Testis (tissue), 5 donors: ENCODE results near the gene HSD17B11. TPM values are rescaled to one million over a fixed set of nuclear protein-coding genes. Genes with fewer than 3 reads are reported as not detected.

Experiments
- DNase-seq: peaks from one replicate; pipeline ENCODE4 v3.0.0-alpha.2; 2019
- H3K27ac ChIP-seq, 2 donors: fragments of 200-600 bp; sonication (generic); one replicate each; pipeline ENCODE4 v1.5.1; 2019
- H3K27me3 ChIP-seq: fragments of 200-600 bp; sonication (generic); one replicate; pipeline ENCODE4 v1.5.1; 2019
- H3K36me3 ChIP-seq: fragments of 200-600 bp; sonication (generic); one replicate; pipeline ENCODE4 v1.5.1; 2017; ENCODE audit warnings: low read depth; ENCODE audit errors: missing control alignments
- H3K4me1 ChIP-seq: fragments of 200-600 bp; sonication (generic); one replicate; pipeline ENCODE4 v1.5.1; 2019
- H3K4me3 ChIP-seq, 2 donors: fragments of 200-600 bp; sonication (generic); one replicate each; pipeline ENCODE4 v1.5.1; 2017 to 2019
- H3K9me3 ChIP-seq: fragments of 200-600 bp; sonication (generic); one replicate; pipeline ENCODE4 v1.5.1; 2017
- POLR2A ChIP-seq: fragments of 450-650 bp; IDR thresholded peaks from one replicate; pipeline ENCODE4 v1.6.1; 2017; ENCODE audit warnings: antibody characterized with exemption, mild to moderate bottlenecking, moderate library complexity
- WGBS, 2 donors: methylation state at CpG; one replicate each; pipeline ENCODE4 v1.1.5; 2018; 5-methylcytosine and 5-hydroxymethylcytosine counted together
- intact Hi-C: fragments of 100-400 bp; cut with DNase I; formaldehyde crosslinking; loops from one replicate; pipeline ENCODE4 v1.15.1; 2023; ENCODE audit warnings: low total_unique reads
- long read RNA-seq, 2 donors: transcript quantifications; one replicate each; lab custom pipeline, GENCODE V29; 2026
- polyA plus RNA-seq: library from polyadenylated mRNA; stranded (reverse); fragments of 350-450 nt; fragmentation: Illumina TruSeq; extraction: RNeasy Lipid Tissue Mini Kit (QIAGEN cat#74804); gene quantifications from one replicate; pipeline ENCODE4 v1.2.3, GENCODE V29; 2014; ENCODE audit warnings: low read depth, low replicate concordance; ENCODE audit not compliant: insufficient read depth
- total RNA-seq, 2 donors: library from RNA; depleted of rRNA; stranded (reverse); fragments of >200 nt; gene quantifications; one replicate each; pipeline ENCODE4 v1.2.3, GENCODE V29; 2016
- TF ChIP-seq, protein P1 (sequence below), 3 experiments: fragments of 450-650 bp in 2 of 3; fragments of 200-600 bp in 1 of 3; sonication (generic) in 1 of 3; IDR thresholded peaks; one replicate each; pipeline ENCODE4 v1.5.1; 2016 to 2019; ENCODE audit warnings: antibody characterized with exemption in 3 of 3, mild to moderate bottlenecking in 2 of 3, moderate library complexity in 1 of 3

The HSD17B11 gene, protein sequence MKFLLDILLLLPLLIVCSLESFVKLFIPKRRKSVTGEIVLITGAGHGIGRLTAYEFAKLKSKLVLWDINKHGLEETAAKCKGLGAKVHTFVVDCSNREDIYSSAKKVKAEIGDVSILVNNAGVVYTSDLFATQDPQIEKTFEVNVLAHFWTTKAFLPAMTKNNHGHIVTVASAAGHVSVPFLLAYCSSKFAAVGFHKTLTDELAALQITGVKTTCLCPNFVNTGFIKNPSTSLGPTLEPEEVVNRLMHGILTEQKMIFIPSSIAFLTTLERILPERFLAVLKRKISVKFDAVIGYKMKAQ
- total RNA-seq (10 to 100 TPM; 22.7 to 24.2 TPM), polyA plus RNA-seq (21.3 TPM)
- long read RNA-seq, donor 1, transcript HSD17B11-201 (7 exons, 1,885 nt): major isoform, 88 of 91 reads
- long read RNA-seq, donor 1, partial matches to known transcripts: 0 of 91 reads
- long read RNA-seq, donor 1, other reads (novel, unspliced or antisense): 0 of 91 reads
- long read RNA-seq, donor 2, transcript HSD17B11-201 (7 exons, 1,885 nt): major isoform, 38 of 39 reads
- long read RNA-seq, donor 2, partial matches to known transcripts: 0 of 39 reads
- long read RNA-seq, donor 2, other reads (novel, unspliced or antisense): 0 of 39 reads

DNA sequence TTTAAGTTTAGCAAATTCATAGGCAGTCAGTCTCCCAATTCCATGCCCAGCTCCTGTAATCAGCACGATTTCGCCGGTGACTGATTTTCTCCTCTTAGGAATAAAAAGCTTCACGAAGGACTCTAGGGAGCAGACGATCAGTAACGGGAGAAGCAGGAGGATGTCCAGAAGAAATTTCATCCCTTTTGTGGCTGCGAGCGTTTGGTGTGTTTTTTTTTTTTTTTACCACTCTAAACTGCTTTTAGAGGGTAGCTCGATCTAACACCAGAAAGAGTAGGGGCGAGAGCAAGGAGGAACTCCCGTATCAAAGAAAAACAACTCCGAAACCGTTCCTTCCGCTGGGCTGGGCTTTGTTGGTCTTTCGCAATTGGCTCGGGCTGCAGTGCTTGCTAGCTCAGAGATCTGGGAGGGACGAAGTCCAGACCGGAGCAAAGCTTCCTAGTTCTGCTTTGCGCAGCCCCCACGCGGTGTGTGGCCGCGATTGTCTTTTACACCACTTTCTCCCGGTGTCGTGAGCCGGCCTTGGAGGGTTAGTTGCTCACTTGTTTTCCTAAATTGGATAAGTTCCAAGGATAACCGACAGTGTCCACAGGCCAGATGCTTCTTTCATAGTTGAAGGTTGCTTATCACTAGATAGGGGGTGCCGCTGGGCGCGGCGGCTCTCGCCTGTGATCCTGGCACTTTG lies at the start of gene HSD17B11:
Gene HSD17B11 (minus strand): TSS at position 298 of the 685 bp plus-strand sequence. CDS start 118 bp downstream, at position 180.
- intact Hi-C loops: no loop called here
- Histone ChIP-seq H3K27me3 (no peaks in the 10 kb centered on the region), H3K36me3 (no peaks in the 10 kb centered on the region), H3K9me3 (no peaks in the 10 kb centered on the region), H3K27ac (peak within 1 kb of the TSS; percentile 90 to 92), H3K4me3 (peak within 1 kb of the TSS; percentile 67 to 72), H3K4me1 (no peaks in the 10 kb centered on the region)
- TF ChIP-seq, protein P1, sequence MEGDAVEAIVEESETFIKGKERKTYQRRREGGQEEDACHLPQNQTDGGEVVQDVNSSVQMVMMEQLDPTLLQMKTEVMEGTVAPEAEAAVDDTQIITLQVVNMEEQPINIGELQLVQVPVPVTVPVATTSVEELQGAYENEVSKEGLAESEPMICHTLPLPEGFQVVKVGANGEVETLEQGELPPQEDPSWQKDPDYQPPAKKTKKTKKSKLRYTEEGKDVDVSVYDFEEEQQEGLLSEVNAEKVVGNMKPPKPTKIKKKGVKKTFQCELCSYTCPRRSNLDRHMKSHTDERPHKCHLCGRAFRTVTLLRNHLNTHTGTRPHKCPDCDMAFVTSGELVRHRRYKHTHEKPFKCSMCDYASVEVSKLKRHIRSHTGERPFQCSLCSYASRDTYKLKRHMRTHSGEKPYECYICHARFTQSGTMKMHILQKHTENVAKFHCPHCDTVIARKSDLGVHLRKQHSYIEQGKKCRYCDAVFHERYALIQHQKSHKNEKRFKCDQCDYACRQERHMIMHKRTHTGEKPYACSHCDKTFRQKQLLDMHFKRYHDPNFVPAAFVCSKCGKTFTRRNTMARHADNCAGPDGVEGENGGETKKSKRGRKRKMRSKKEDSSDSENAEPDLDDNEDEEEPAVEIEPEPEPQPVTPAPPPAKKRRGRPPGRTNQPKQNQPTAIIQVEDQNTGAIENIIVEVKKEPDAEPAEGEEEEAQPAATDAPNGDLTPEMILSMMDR (IDR thresholded peaks at IDR 0.05): peak in 2 of 3 experiments; percentile 34 to 42
- TF ChIP-seq POLR2A: no peak
- peak; percentile 95 for DNase-seq
- 0 to 1% methylated on average over 21 to 32 of the region's 32 CpGs for WGBS, 2 donors

DNA sequence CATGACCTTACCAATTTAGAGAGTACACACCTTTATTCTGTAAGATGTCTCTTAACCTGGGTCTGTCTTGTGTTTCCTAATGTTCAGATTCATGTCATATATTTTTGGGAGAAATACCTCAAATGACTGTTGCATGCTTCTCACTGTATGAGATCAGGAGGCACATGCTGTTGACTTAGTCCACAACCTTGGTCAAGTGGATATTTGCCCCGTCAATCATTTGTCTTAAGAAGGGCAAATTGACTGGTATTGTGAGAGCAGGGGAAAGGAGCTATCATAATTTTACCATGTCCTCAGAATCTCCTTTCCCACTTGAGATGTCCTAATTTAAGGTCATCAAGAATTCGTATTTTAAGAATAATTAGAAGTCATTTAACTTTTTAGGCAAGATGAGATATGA lies 42.4 kb upstream of the HSD17B11 start:
- H3K27ac ChIP-seq: no peak overlapping the region
- no peaks in the 10 kb centered on the region for H3K4me1 ChIP-seq
- 87 to 88% methylated on average over 2 of the region's 2 CpGs for WGBS, 2 donors
- H3K9me3 ChIP-seq: no peaks in the 10 kb centered on the region
- DNase-seq: no peak
- intact Hi-C loops: no loop called here
- TF ChIP-seq, protein P1 (IDR thresholded peaks at IDR 0.05): no peak
- no peak for TF ChIP-seq POLR2A
- no peak overlapping the region for H3K4me3 ChIP-seq
- no peaks in the 10 kb centered on the region for H3K36me3 ChIP-seq
- no peaks in the 10 kb centered on the region for H3K27me3 ChIP-seq

DNA sequence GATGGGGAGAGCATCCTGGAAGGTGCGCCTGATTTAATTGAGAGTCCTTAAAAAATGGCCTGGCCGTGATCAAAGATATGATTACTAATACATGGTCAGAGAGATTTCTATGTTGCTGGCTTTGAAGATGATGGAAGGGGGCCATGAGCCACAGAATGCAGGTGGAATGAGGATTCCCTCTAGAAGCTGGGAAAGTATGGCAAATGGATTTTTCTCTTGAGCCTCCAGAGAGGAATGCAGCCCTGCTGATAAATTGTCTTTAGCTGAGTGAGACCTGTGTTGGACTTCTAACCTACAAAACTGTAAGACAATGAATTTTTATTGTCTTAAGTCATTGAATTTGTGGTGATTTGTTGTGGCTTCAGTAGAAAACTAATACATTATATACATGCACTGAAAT lies 39.0 kb upstream of the HSD17B11 start:
- 80% methylated on average over 2 of the region's 2 CpGs for WGBS, 2 donors
- no peaks in the 10 kb centered on the region for H3K27me3 ChIP-seq
- H3K4me1 ChIP-seq: no peaks in the 10 kb centered on the region
- no peak for TF ChIP-seq POLR2A
- TF ChIP-seq, protein P1 (IDR thresholded peaks at IDR 0.05): no peak
- no peak overlapping the region for H3K27ac ChIP-seq
- DNase-seq: no peak
- H3K9me3 ChIP-seq: no peaks in the 10 kb centered on the region
- H3K36me3 ChIP-seq: no peaks in the 10 kb centered on the region
- H3K4me3 ChIP-seq: no peak overlapping the region
- intact Hi-C loops: no loop called here

DNA sequence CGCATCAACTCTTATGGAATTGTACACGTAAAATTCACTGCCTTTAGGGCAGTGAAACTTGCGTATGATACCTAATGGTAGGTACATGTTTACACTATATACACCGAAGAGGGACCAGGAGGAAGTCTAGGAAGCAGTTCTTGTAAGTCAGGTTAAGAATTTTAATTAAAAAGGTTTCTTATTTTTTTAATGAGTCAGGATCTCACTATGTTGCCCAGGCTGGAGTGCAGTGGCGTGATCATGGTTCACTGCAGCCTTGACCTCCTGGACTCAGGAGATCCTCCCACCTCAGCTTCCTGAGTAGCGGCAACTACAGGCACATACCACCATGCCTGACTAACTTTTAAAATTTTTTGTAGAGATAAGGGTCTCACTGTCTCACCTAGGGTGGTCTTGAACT lies 38.0 kb upstream of the HSD17B11 start:
- H3K27me3 ChIP-seq: no peaks in the 10 kb centered on the region
- intact Hi-C loops: no loop called here
- WGBS, 2 donors: 90 to 91% methylated on average over 6 of the region's 6 CpGs

More for the DNA sequence above, 38.0 kb upstream of the HSD17B11 start:
- H3K36me3 ChIP-seq: no peaks in the 10 kb centered on the region
- H3K9me3 ChIP-seq: no peaks in the 10 kb centered on the region
- TF ChIP-seq, protein P1 (IDR thresholded peaks at IDR 0.05): no peak
- TF ChIP-seq POLR2A: no peak
- H3K4me1 ChIP-seq: peaks cover 7% of the 10 kb centered on the region
- no peak overlapping the region for H3K4me3 ChIP-seq
- DNase-seq: no peak
- no peak overlapping the region for H3K27ac ChIP-seq
